Motor neuron (in vitro differentiated cells): Measurements from ENCODE around the gene HAND1. TPM values are rescaled to one million over a fixed set of nuclear protein-coding genes. Genes with fewer than 3 reads are reported as not detected.
A peak's percentile ranks its signal among the peaks of the same experiment; 100 is the strongest.

Experiments used
- ATAC-seq, 8 experiments: fragments of 200-7000 bp; cut with Tn5 transposase; replicated peaks in 6 of 8; 2 replicates each; pipeline ENCODE4 v1.8.0; 2021; ENCODE audit warnings: mild to moderate bottlenecking in 8 of 8, moderate library complexity in 8 of 8
- H3K27ac ChIP-seq, 2 donors: fragments of 250-450 bp; sonication (Bioruptor Pico); 2 replicates each; pipeline ENCODE4 v1.9.0; 2021; ENCODE audit warnings: antibody characterized with exemption in 2 of 2, mild to moderate bottlenecking in 2 of 2, moderate library complexity in 1 of 2
- H3K4me1 ChIP-seq, 2 donors: fragments of 250-450 bp; sonication (Bioruptor Pico); replicated peaks in 1 of 2; 2 replicates each; pipeline ENCODE4 v1.6.1; 2021; ENCODE audit warnings: antibody characterized with exemption in 2 of 2, mild to moderate bottlenecking in 2 of 2, moderate library complexity in 1 of 2
- H3K4me3 ChIP-seq, 5 donors: fragments of 250-450 bp; sonication (Bioruptor Pico); 2 replicates each; pipeline ENCODE4 v1.9.0; 2021; ENCODE audit warnings: antibody characterized with exemption in 5 of 5, mild to moderate bottlenecking in 5 of 5, moderate library complexity in 4 of 5
- WGBS, 10 experiments: fragments of 450-650 bp; shearing (Covaris generic); methylation state at CpG; one replicate each; pipeline ENCODE4 v1.0.0; 2022; 5-methylcytosine and 5-hydroxymethylcytosine counted together
- in situ Hi-C, 9 experiments: fragments of 400-800 bp; cut with MboI; loops; one replicate each; pipeline ENCODE4 v1.15.0; 2021; ENCODE audit warnings: low sequenced_read_pairs in 9 of 9, low pct_unique_long_range_greater_than_20kb in 2 of 9; ENCODE audit not compliant: unreplicated experiment in 9 of 9
- total RNA-seq, 8 experiments: library from RNA; unstranded; fragments of 300-600 nt; gene quantifications; 2 replicates each; pipeline versions ENCODE4 v1.2.3 to v1.2.4, GENCODE V29; 2022

HAND1 gene
- under 1 TPM in 4 of 8 experiments, not detected in 4; 0.05 to 0.38 (median 0.25) TPM for total RNA-seq

DNA sequence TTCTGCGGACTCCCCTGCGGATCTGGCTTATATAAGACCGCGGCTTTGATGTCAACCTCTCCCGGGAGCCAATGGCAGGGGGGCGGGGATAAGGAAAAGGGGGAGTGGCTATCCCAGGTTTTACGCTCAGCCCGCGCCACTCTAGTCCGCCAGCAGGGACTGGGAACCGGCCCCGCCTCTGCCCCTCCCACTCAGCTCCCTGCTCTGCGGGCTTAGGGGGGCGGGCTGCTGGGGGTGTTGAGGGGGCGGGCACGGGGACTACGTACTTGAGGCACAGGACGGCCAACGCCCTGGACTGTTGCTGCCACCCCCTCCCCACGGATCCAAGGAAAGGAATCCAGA lies at the start of gene HAND1:
TSS of gene HAND1 (minus strand) at position 4 of the 342 bp plus-strand sequence. CDS start 219 bp downstream, outside the sequence.
- no peak within 1 kb of the TSS for H3K27ac ChIP-seq
- WGBS, 10 experiments: 0 to 8% (median 0%) methylated on average over 1 to 5 of the region's 20 CpGs; no CpG with 5 or more reads in 6 of the 10 experiments
- H3K4me3 ChIP-seq: peak within 1 kb of the TSS in 4 of 5 donors; percentile 3 to 25 (median 16)
- in situ Hi-C loops: loop anchor here in 4 of 9 experiments (10.0 to 25.0 kb wide), 2 partner anchors 127 to 134 kb away; no protein-coding TSS in a partner anchor
- peaks cover 5 to 20% of the 10 kb centered on the region in 2 donors for H3K4me1 ChIP-seq
- ATAC-seq: peak in 7 of 8 experiments; percentile 44 to 80 (median 61)

GRCh38 chr5:154526231-154527226 lies 48.5 kb upstream of the HAND1 start:
- in situ Hi-C loops: no loop called here
- Histone ChIP-seq H3K27ac (no peak overlapping the region), H3K4me1 (peaks cover 7 to 18% of the 10 kb centered on the region in 2 donors), H3K4me3 (no peak overlapping the region)
- WGBS, 10 experiments: 60 to 94% (median 83%) methylated on average over 1 to 5 of the region's 12 CpGs
- ATAC-seq: no peak

DNA sequence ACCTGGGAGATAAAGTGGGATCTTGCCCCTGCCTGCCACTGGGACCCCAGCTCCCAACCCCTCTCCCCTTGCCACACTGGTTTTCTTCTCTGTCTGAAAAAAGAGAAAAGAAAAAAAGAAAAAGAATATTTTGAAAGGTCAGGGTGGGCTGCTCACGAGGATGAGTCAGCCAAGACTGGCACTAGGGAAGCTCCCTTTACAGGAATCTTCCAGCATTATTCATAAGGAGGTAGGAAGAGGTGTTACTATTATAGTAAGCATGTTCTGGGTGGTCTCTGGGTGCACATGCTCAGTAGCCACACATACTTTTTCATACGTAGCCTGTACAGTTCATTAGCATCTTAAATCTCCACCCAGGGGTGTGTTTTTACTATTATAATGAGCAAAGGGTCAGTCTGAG lies 46.8 kb upstream of the HAND1 start:
- Histone ChIP-seq H3K27ac (no peak overlapping the region), H3K4me3 (no peak overlapping the region), H3K4me1 (peaks cover 7 to 24% of the 10 kb centered on the region in 2 donors)
- in situ Hi-C loops: no loop called here
- ATAC-seq: peak; percentile 24 to 89 (median 54)
- WGBS, 10 experiments: 0 to 60% (median 37%) methylated on average over 1 to 2 of the region's 2 CpGs; no CpG with 5 or more reads in 4 of the 10 experiments

DNA sequence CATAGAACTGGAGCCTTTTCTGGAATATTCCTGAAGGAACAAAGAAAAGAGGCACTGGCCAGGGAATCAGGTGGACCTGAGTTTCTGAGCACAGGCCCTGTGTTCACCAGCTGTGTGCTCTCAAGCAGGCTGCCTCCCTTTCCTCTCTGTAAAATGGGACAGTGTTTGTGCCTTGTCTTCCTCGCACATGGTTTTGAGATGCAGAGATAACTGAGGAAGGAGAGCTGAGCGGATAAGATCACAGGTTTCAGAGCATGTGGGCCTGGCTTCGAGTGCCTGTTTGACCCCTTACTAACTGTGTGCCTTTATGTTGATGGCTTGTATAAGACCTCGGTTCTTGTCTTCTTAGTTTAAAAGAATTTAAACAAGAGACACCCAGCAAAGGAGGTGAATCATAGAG lies 46.2 kb upstream of the HAND1 start:
- H3K4me3 ChIP-seq: no peak overlapping the region
- H3K4me1 ChIP-seq: peaks cover 7 to 24% of the 10 kb centered on the region in 2 donors
- 43 to 100% (median 92%) methylated on average over 1 to 4 of the region's 4 CpGs; no CpG with 5 or more reads in 3 of the 10 experiments for WGBS, 10 experiments
- ATAC-seq: no peak
- in situ Hi-C loops: no loop called here
- H3K27ac ChIP-seq: no peak overlapping the region

DNA sequence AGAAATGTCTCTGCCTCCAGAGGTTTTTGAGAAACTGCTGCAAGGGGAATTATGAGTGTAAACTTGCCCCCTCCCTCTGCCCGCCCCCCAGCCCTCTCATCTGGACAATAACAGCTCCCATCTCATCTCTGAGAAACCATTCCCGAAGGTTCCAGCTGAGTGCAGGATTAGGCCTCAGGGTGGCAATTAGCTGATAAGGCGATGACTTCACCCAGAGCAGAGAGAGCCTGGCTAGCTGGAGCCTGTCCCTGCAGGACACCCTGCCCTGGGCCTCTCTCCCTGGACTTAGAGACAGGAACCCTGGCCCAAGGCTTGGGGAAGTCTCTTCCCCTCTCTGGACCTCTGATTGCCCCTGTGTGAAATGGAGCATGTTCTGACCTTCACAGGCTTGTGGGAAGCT lies 45.7 kb upstream of the HAND1 start:
- in situ Hi-C loops: no loop called here
- peaks cover 7 to 24% of the 10 kb centered on the region in 2 donors for H3K4me1 ChIP-seq
- H3K27ac ChIP-seq: peak overlapping the region in 1 of 2 donors; percentile 34
- WGBS, 10 experiments: 20 to 100% methylated on average over 1 of the region's 3 CpGs; no CpG with 5 or more reads in 8 of the 10 experiments
- peak; percentile 17 to 99 (median 96) for ATAC-seq
- no peak overlapping the region for H3K4me3 ChIP-seq

GRCh38 chr5:154523104-154523503 lies 45.1 kb upstream of the HAND1 start:
- WGBS, 10 experiments: 96 to 100% (median 100%) methylated on average over 1 to 3 of the region's 4 CpGs; no CpG with 5 or more reads in 6 of the 10 experiments
- Histone ChIP-seq H3K4me3 (no peak overlapping the region), H3K4me1 (peaks cover 7 to 24% of the 10 kb centered on the region in 2 donors), H3K27ac (no peak overlapping the region)
- no peak for ATAC-seq
- in situ Hi-C loops: no loop called here

DNA sequence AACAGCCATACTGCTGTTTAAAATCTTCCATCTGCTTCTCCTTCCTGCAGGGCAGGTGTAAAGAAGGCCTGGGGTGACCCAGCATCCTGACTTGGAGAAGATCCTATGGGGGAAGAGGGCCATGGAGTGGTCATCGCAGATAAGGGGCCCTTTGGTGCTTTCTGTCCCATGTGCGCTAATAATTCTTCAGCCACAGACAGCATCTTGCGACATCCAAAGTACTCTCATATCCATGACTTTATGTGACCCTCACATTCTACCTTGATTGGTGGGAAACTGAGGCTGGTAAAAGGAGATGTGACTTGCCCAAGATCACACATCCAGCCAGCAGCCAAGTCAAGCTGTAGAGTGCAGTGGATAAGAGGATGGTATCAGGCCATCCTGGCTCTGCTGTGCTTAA lies 44.3 kb upstream of the HAND1 start:
- H3K27ac ChIP-seq: no peak overlapping the region
- H3K4me3 ChIP-seq: no peak overlapping the region
- 60 to 100% (median 100%) methylated on average over 1 to 3 of the region's 3 CpGs; no CpG with 5 or more reads in 6 of the 10 experiments for WGBS, 10 experiments
- in situ Hi-C loops: no loop called here
- peaks cover 7 to 24% of the 10 kb centered on the region in 2 donors for H3K4me1 ChIP-seq
- no peak for ATAC-seq

- ATAC-seq: no peak
- in situ Hi-C loops: no loop called here
- Histone ChIP-seq H3K4me3 (no peak overlapping the region), H3K4me1 (peaks cover 7 to 24% of the 10 kb centered on the region in 2 donors), H3K27ac (no peak overlapping the region)
- WGBS, 10 experiments: 50% methylated on average over 1 of the region's 3 CpGs; no CpG with 5 or more reads in 9 of the 10 experiments
These were observed 43.7 kb upstream of the HAND1 start for GRCh38 chr5:154521756-154522155.

DNA sequence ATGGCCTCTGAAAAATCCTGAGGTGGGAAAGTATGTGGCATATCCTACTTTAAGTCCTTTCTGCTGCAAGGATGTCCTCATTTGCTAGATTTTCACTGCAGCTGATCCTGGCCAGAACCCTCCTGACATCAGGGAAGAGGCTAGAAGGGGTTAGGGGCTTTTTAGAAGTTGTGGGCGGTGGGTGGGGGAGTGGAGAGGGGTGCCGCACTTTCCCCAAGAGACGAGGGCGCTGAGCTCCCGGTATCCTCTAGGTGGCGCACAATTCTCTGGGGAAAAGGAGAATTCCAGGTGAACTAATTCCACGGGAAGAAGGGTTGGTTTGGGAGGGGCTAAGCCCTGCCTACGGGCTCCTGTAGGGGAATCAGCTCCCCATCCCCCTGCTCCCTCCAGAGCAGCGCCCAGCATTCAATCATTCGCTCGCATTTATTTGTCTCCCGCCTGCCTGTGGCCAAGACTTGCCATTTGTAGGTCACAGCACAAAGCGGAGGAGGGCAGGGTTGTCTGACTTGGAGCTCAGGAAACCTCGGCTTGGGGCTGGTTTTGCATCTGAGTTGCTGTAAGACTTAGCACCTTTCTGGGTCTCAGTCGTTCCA lies 42.9 kb upstream of the HAND1 start:
- Histone ChIP-seq H3K4me3 (no peak overlapping the region), H3K4me1 (peaks cover 7 to 24% of the 10 kb centered on the region in 2 donors), H3K27ac (no peak overlapping the region)
- in situ Hi-C loops: no loop called here
- peak in 6 of 8 experiments; percentile 8 to 22 (median 19) for ATAC-seq
- WGBS, 10 experiments: 0 to 90% (median 13%) methylated on average over 1 to 4 of the region's 15 CpGs; no CpG with 5 or more reads in 3 of the 10 experiments

DNA sequence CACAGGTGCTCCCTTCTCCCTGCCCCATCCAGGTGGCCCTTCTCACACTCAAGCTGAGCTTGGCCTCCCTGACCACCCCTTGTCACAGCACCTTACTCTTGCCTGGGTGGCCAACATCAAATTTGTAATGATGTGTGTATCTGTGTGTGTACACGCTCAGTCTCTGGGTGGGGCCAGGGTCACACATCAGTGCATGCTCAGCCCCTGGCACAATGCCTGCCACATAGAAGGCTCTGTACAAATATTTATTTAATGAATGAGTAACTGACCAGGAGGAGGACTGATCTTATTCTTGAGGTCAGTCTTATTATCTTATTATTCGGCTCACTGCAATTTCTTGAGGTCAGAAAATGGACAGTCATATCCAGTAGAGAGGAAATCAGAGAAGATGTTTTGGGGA lies 41.3 kb upstream of the HAND1 start:
- Histone ChIP-seq H3K4me1 (peaks cover 7 to 18% of the 10 kb centered on the region in 2 donors), H3K27ac (no peak overlapping the region), H3K4me3 (no peak overlapping the region)
- in situ Hi-C loops: no loop called here
- ATAC-seq: peak in 3 of 8 experiments; percentile 15 to 65 (median 61)
- WGBS, 10 experiments: 0 to 100% (median 63%) methylated on average over 1 to 2 of the region's 2 CpGs; no CpG with 5 or more reads in 4 of the 10 experiments

DNA sequence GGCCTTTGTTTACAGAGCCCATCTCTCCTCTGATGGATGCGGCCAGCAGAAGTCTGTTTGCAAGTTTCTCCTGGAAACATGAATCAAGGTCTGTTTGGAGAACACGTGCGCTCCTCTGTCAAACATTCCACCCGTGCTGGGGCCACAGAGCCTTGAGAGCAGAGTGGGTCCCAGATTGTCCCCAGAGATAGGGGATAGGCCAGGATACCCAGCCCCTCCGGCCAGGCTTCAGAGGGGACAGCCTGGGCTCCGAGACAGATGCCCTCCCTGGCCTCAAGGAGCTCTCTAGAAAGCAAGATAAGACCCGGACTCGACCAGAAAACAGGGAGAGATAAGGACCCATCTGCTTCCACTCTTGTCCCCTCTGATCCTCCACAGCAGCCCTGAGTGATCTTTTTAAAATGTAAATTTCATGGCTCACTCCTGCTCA lies 40.4 kb upstream of the HAND1 start:
- in situ Hi-C loops: no loop called here
- no peak for ATAC-seq
- 28 to 86% (median 66%) methylated on average over 1 to 6 of the region's 8 CpGs; no CpG with 5 or more reads in 4 of the 10 experiments for WGBS, 10 experiments

GRCh38 chr5:154517810-154518437 lies 39.9 kb upstream of the HAND1 start:
- WGBS, 10 experiments: 60 to 93% (median 77%) methylated on average over 2 to 8 of the region's 9 CpGs; no CpG with 5 or more reads in 5 of the 10 experiments
- in situ Hi-C loops: no loop called here
- Histone ChIP-seq H3K4me3 (no peak overlapping the region), H3K4me1 (peaks cover 0 to 8% of the 10 kb centered on the region in 2 donors), H3K27ac (no peak overlapping the region)
- no peak for ATAC-seq

More for the DNA sequence above, 40.4 kb upstream of the HAND1 start:
- peaks cover 3 to 9% of the 10 kb centered on the region in 2 donors for H3K4me1 ChIP-seq
- H3K4me3 ChIP-seq: no peak overlapping the region
- H3K27ac ChIP-seq: no peak overlapping the region
